ENCODE data around the gene KRTAP20-3. TPM values are rescaled to one million over a fixed set of nuclear protein-coding genes. Genes with fewer than 3 reads are reported as not detected.

The KRTAP20-3 gene
- total and polyA plus RNA-seq, 2 experiments from 2014 or later, result not detected

- no peak for TF ChIP-seq POLR2AphosphoS5 (IDR thresholded peaks at IDR 0.05; ENCODE audit: low read depth)
- no peak for TF ChIP-seq REST (IDR thresholded peaks at IDR 0.05; ENCODE audit: unreplicated experiment)
These were observed 27.5 kb upstream of the KRTAP20-3 start (continued) for GRCh38 chr21:30615199-30615598.

- H3K4me1 Mint-ChIP-seq, result no peaks in the 10 kb centered on the region
- H3K36me3 Mint-ChIP-seq (ENCODE audit: low read depth), result no peaks in the 10 kb centered on the region
- H3K9me2 ChIP-seq (ENCODE audit: insufficient read depth), result no peaks in the 10 kb centered on the region
- DNase-seq (ENCODE audit: low spot score), result no peak
- H3F3A ChIP-seq (replicated peaks; ENCODE audit: low read depth), result no peaks in the 10 kb centered on the region
- H3K27ac ChIP-seq (ENCODE audit: low read depth), result no peak within 1 kb of the TSS
- H3K27ac Mint-ChIP-seq, result no peak within 1 kb of the TSS
- no peaks in the 10 kb centered on the region for H4K20me1 ChIP-seq (replicated peaks; ENCODE audit: insufficient read depth)
- TF ChIP-seq JUNB (IDR thresholded peaks at IDR 0.05; ENCODE audit: unreplicated experiment) (no peak), ZNF331 (CRISPR knock-in tag; IDR thresholded peaks at IDR 0.05; ENCODE audit: low read depth) (no peak), ETS1 (IDR thresholded peaks at IDR 0.05) (no peak), CTCF (conservative IDR thresholded peaks at IDR 0.05; ENCODE audit: low read depth in 2 of 2) (no peak), NANOG (IDR thresholded peaks at IDR 0.05; ENCODE audit: borderline replicate concordance) (no peak)
- no peak within 1 kb of the TSS for H3K4me2 ChIP-seq
- no peaks in the 10 kb centered on the region for H3K79me2 ChIP-seq (replicated peaks; ENCODE audit: insufficient read depth)
- H2AFZ ChIP-seq, result no peak within 1 kb of the TSS
- H3K9me3 Mint-ChIP-seq, result peaks cover 3% of the 10 kb centered on the region; the same call in 1 of the 3 replicates
- no peaks in the 10 kb centered on the region for H3K4me1 ChIP-seq (ENCODE audit: insufficient read depth)
- no peaks in the 10 kb centered on the region for H3K27me3 ChIP-seq (ENCODE audit: insufficient read depth)
- H3K4me3 Mint-ChIP-seq, result no peak within 1 kb of the TSS
- H3K4me3 ChIP-seq, result no peak within 1 kb of the TSS
- no peaks in the 10 kb centered on the region for H3K36me3 ChIP-seq (ENCODE audit: insufficient read depth)
- no peaks in the 10 kb centered on the region for H3K27me3 Mint-ChIP-seq (ENCODE audit: insufficient read depth, low read depth, poor library complexity)
- no peak for ATAC-seq
These were observed 26.5 kb upstream of the KRTAP20-3 start, which contains the start of gene KRTAP20-1 for GRCh38 chr21:30616125-30616524. Gene KRTAP20-1 (plus strand): TSS chr21:30616425. CDS start chr21:30616455, 30 bp downstream.

GRCh38 chr21:30620080-30620479 is 22.6 kb upstream of the KRTAP20-3 start:
- no peaks in the 10 kb centered on the region for H3K27me3 Mint-ChIP-seq (ENCODE audit: insufficient read depth, low read depth, poor library complexity)
- no peak overlapping the region for H3K4me3 Mint-ChIP-seq
- no peak for DNase-seq (ENCODE audit: low spot score)
- H3K36me3 Mint-ChIP-seq (ENCODE audit: low read depth), result 0 out of 3 replicates have a peak, but pooled peaks cover 5% of the 10 kb centered on the region
- Histone ChIP-seq H3K9me2 (ENCODE audit: insufficient read depth) (no peaks in the 10 kb centered on the region), H3K79me2 (replicated peaks; ENCODE audit: insufficient read depth) (no peaks in the 10 kb centered on the region), H2AFZ (no peak overlapping the region), H3K27me3 (ENCODE audit: insufficient read depth) (no peaks in the 10 kb centered on the region), H3K36me3 (ENCODE audit: insufficient read depth) (no peaks in the 10 kb centered on the region), H4K20me1 (replicated peaks; ENCODE audit: insufficient read depth) (no peaks in the 10 kb centered on the region), H3K27ac (ENCODE audit: low read depth) (no peak overlapping the region), H3F3A (replicated peaks; ENCODE audit: low read depth) (no peaks in the 10 kb centered on the region), H3K4me3 (no peak overlapping the region), H3K4me1 (ENCODE audit: insufficient read depth) (no peaks in the 10 kb centered on the region), H3K4me2 (no peak overlapping the region)
- no peaks in the 10 kb centered on the region for H3K4me1 Mint-ChIP-seq
- no peak overlapping the region for H3K27ac Mint-ChIP-seq
- no peak for ATAC-seq
- H3K9me3 Mint-ChIP-seq, result peaks cover 7% of the 10 kb centered on the region
- TF ChIP-seq ZNF331 (CRISPR knock-in tag; IDR thresholded peaks at IDR 0.05; ENCODE audit: low read depth) (no peak), JUNB (IDR thresholded peaks at IDR 0.05; ENCODE audit: unreplicated experiment) (no peak), POLR2AphosphoS5 (IDR thresholded peaks at IDR 0.05; ENCODE audit: low read depth) (no peak), ZNF114 (CRISPR knock-in tag; IDR thresholded peaks at IDR 0.05) (no peak), ETS1 (IDR thresholded peaks at IDR 0.05) (no peak)

Measured in GM23338 (cell line).